Duodenal mucosa (tissue), 2 donors: ENCODE measurements around the gene PXMP2.

Source experiments
- H3K27ac ChIP-seq: one replicate; pipeline ENCODE4 v1.7.0; 2013; ENCODE audit warnings: low read depth, low read length
- H3K27me3 ChIP-seq, 2 donors: one replicate each; pipeline ENCODE4 v1.7.0; 2013; ENCODE audit warnings: low read length in 2 of 2, control low read depth in 1 of 2; ENCODE audit not compliant: insufficient read depth in 2 of 2, control insufficient read depth in 1 of 2
- H3K36me3 ChIP-seq, 2 donors: one replicate each; pipeline ENCODE4 v1.7.0; 2013; ENCODE audit warnings: low read length in 2 of 2, control low read depth in 1 of 2; ENCODE audit not compliant: insufficient read depth in 2 of 2, control insufficient read depth in 1 of 2
- H3K4me1 ChIP-seq, 2 donors: one replicate each; pipeline ENCODE4 v1.7.0; 2013; ENCODE audit warnings: low read length in 2 of 2, control low read depth in 1 of 2; ENCODE audit not compliant: insufficient read depth in 2 of 2, control insufficient read depth in 1 of 2
- H3K4me3 ChIP-seq, 2 donors: one replicate each; pipeline ENCODE4 v1.7.0; 2013; ENCODE audit warnings: low read length in 2 of 2, low read depth in 1 of 2
- H3K9ac ChIP-seq, 2 donors: one replicate each; pipeline ENCODE4 v1.7.0; 2013; ENCODE audit warnings: low read length in 2 of 2, low read depth in 1 of 2
- H3K9me3 ChIP-seq, 2 donors: one replicate each; pipeline ENCODE4 v1.7.0; 2013; ENCODE audit warnings: low read length in 2 of 2, control low read depth in 1 of 2; ENCODE audit not compliant: control insufficient read depth in 1 of 2

PXMP2 gene

DNA sequence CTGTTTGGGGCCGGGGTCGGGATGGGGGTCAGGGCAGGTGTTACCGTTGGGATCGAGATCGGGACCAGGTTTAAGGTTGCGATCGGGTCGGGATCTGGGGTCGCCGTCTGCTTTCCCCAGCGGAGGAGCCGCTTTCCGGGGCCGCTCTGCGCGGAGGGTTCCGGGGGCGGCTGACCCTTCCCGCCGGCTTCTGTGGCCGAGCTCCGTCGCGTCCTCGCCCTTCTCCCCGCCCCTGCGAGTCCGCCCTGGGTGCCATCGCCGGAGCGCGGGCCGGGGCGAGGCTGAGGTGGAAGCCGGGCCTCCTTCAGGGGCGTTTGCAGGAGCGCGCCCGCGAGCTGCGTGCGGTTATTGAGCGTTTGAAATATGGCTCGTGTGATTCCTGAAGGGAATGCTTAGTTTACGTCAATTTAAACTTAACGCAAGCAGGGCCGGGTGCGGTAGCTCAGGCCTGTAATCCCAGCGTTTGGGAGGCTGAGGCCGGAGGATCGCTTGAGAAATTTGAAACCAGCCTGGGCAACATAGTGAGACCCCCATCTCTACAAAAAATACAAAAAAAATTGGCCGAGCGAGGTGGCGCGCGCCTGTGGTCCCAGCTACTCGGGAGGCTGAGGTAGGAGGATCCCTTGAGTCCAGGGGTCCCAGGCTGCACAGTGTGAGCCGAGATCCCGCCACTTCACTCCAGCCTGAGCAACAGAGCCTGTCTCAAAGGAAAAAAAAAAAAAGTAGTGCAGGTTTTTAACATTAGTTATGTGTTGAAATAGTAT is 23.9 kb downstream of the PXMP2 start:
- H3K27ac ChIP-seq: no peak overlapping the region
- no peaks in the 10 kb centered on the region for H3K27me3 ChIP-seq
- H3K9ac ChIP-seq: peak overlapping the region; percentile 54 to 69
- H3K4me3 ChIP-seq: peak overlapping the region; percentile 67 to 94
- peaks cover 0 to 6% of the 10 kb centered on the region in 2 donors for H3K4me1 ChIP-seq
- no peaks in the 10 kb centered on the region for H3K9me3 ChIP-seq
- H3K36me3 ChIP-seq: peaks cover 7 to 14% of the 10 kb centered on the region in 2 donors

DNA sequence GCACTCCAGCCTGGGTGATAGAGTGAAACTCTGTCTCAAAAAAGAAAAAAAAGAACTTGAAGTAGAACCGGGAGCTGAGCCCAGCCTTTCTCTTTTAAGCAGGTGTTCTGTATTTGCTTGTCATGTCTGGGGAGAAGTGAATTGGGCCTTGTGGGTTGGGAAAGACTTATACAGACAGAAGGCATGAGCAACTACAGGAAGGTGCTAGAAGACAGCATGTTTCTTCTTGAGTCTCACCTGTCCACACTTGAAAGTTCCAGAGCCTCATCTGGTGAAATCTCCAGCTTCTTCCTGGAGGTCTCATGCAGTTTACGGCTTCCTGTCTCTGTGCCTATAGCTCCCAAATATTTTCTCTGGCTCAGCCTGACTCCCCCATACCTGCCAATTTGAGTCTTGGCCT is 25.7 kb downstream of the PXMP2 start:
- Histone ChIP-seq H3K36me3 (peaks cover 3 to 18% of the 10 kb centered on the region in 2 donors), H3K27ac (no peak overlapping the region), H3K9me3 (no peaks in the 10 kb centered on the region), H3K4me1 (peaks cover 0 to 6% of the 10 kb centered on the region in 2 donors), H3K27me3 (no peaks in the 10 kb centered on the region), H3K9ac (no peak overlapping the region), H3K4me3 (no peak overlapping the region)

DNA sequence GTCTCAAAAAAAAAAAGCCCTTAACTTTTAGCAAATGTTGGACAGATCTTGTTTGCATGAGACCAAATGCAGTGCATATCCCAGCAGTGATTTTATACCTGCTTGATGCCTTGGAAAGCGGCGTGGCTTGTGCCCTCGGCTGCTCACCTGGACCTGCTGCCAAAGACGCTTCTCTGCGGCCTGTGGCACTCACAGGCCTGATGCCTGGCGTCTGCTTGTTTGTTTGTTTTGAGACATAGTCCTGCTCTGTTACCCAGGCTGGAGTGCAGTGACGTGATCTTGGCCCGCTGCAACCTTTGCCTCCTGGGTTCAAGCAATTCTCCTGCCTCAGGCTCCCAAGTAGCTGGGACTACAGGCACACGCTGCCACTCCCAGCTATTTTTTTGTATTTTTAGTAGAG is 28.5 kb downstream of the PXMP2 start:
- peaks cover 11 to 39% of the 10 kb centered on the region in 2 donors for H3K36me3 ChIP-seq
- H3K9ac ChIP-seq: no peak overlapping the region
- no peak overlapping the region for H3K27ac ChIP-seq
- H3K9me3 ChIP-seq: no peaks in the 10 kb centered on the region
- H3K27me3 ChIP-seq: no peaks in the 10 kb centered on the region
- peaks cover 0 to 6% of the 10 kb centered on the region in 2 donors for H3K4me1 ChIP-seq
- no peak overlapping the region for H3K4me3 ChIP-seq

DNA sequence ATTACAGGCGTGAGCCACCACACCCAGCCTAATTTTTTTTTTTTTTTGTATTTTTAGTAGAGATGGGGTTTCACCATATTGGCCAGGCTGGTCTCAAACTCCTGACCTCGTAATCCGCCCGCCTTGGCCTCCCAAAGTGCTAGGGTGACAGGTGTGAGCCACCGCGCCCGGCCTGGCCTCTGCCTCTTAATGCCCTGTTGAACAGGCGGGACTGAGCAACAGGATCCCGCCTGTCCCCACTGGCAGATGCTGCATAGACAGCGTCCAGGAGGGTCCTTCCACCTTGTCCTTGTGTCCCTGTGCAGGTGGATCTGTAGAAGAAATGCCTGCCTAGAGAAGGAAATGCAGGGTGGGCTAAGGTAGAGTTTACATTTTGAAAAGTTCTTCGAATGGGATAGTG is 29.0 kb downstream of the PXMP2 start:
- Histone ChIP-seq H3K4me3 (no peak overlapping the region), H3K36me3 (peaks cover 14 to 44% of the 10 kb centered on the region in 2 donors)

DNA sequence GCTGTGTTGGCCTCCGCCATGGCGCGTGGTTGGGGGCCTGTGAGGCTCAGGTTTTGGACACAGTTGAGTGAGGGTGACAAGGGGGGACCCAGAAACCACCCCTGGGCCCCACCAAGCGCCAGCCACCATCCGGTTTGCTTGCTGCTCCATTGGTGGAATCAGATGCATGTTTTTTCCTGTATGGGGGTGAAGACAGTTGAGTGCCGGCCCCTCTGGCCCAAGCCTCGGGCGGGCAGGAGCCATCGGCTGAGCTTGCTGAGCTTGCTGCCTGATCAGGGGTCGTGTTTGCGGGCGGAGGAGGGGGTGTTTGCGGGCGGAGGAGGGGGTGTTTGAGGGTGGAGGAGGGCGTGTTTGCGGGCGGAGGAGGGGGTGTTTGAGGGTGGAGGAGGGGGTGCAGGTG is 29.6 kb downstream of the PXMP2 start:
- Histone ChIP-seq H3K4me1 (peaks cover 0 to under 1% of the 10 kb centered on the region in 2 donors), H3K27me3 (no peaks in the 10 kb centered on the region), H3K9me3 (no peaks in the 10 kb centered on the region), H3K9ac (no peak overlapping the region), H3K36me3 (peaks cover 17 to 49% of the 10 kb centered on the region in 2 donors), H3K27ac (no peak overlapping the region), H3K4me3 (no peak overlapping the region)

More for the DNA sequence above, 29.0 kb downstream of the PXMP2 start:
- Histone ChIP-seq H3K27ac (no peak overlapping the region), H3K27me3 (no peaks in the 10 kb centered on the region), H3K9ac (no peak overlapping the region), H3K9me3 (no peaks in the 10 kb centered on the region), H3K4me1 (peaks cover 0 to 6% of the 10 kb centered on the region in 2 donors)

DNA sequence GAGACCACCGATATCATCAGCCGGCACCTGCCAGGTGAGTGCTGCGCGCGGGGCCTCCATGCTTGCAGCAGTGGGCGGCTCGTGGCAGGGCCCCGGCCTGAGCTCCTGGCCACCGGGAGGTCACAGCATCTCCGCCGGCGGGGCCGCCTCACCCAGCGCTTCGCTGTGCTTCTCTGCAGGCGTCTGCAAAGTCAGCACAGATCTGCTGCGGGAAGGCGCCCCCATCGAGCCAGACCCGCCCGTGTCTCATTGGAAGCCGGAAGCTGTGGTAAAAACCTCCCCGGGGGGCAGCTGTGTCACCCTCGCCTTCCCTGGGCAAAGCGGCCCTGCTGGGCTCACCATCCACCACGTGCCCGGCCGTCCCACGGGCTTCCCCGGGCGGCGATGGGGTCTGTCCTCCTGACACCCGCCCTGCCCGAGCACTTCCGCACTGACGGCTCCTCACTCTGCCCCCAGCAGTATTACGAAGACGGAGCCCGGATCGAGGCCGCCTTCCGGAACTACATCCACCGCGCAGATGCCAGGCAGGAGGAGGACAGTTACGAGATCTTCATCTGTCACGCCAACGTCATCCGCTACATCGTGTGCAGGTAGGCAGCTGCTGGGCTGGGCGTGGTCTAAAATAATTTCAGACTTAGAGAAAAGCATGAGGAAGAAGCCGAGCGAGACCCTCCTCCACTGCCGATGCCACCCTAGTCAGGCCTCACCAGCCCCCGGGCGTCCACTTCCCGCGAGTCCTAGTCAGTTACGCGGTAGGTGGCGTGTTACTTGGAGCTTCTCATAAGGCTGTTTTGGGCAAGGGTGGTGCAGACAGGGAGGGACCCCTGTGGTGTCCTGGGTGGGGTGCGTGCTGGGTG is 30.4 kb downstream of the PXMP2 start:
- H3K9me3 ChIP-seq: no peaks in the 10 kb centered on the region
- peaks cover 17 to 49% of the 10 kb centered on the region in 2 donors for H3K36me3 ChIP-seq
- H3K4me1 ChIP-seq: no peaks in the 10 kb centered on the region
- H3K9ac ChIP-seq: no peak overlapping the region
- no peak overlapping the region for H3K27ac ChIP-seq
- no peaks in the 10 kb centered on the region for H3K27me3 ChIP-seq
- no peak overlapping the region for H3K4me3 ChIP-seq

DNA sequence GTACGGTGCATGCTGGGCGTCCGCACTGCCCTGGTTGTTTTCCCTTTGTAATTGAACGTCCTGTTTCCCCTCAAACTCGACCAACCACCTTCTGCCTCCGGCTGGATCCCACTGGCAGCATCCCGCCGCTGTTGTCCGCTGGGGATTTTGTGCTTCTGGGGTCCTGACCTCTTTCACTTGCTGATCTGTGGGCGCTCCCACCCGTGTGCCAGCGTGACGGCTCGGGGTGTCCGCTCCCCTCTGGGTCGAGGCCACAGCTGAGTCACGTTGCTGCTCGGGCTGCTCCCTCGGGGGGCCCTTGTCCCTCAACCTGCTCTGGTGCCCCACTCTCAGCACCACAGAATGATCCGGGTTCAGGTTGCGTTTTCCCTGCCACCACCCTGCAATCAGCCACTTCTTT is 31.3 kb downstream of the PXMP2 start:
- H3K36me3 ChIP-seq: peaks cover 17 to 57% of the 10 kb centered on the region in 2 donors

DNA sequence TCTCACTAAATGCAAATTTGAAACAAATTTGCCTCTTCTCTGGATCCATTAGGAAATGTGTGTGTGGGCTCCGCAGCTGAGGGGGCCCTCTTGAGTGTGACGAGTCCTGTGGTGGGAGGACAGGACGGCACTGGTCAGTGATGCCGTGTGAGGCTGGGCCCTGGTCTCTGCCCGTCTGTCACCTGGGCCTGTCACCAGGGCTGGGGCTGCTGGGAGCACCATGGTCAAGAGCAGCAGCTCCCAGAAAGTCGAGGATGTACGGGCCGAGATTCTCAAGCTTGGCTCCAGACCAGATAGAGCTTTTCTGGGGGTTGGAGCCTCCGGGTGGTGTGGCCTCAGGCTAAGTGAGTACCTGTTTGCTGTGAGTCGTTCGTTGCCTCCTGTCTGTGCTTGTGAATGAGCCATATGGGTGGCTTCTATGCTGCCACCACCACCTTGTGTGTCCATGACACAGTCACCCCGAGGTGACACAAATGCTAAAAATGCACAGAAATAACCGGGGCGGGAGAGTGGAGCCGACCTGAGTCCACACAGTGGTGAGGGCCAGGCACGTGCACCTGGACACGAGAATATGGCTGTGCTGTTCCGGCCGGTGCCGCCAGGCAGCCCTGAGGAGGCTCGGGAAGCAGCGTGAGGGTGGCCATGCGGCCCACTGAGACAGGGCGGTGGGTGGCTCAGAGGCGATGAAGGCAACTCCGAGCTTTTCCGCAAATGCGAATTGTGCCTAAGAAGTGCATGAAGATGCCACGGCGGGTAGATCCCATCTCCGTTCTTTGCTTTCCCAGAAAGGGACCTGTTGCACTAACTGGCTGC is 32.0 kb downstream of the PXMP2 start:
- Histone ChIP-seq H3K27me3 (no peaks in the 10 kb centered on the region), H3K9me3 (no peaks in the 10 kb centered on the region), H3K9ac (no peak overlapping the region), H3K4me1 (no peaks in the 10 kb centered on the region), H3K36me3 (peaks cover 17 to 63% of the 10 kb centered on the region in 2 donors), H3K4me3 (no peak overlapping the region), H3K27ac (no peak overlapping the region)

More for the DNA sequence above, 31.3 kb downstream of the PXMP2 start:
- Histone ChIP-seq H3K9ac (no peak overlapping the region), H3K9me3 (no peaks in the 10 kb centered on the region), H3K4me1 (no peaks in the 10 kb centered on the region), H3K4me3 (no peak overlapping the region), H3K27me3 (no peaks in the 10 kb centered on the region), H3K27ac (no peak overlapping the region)

DNA sequence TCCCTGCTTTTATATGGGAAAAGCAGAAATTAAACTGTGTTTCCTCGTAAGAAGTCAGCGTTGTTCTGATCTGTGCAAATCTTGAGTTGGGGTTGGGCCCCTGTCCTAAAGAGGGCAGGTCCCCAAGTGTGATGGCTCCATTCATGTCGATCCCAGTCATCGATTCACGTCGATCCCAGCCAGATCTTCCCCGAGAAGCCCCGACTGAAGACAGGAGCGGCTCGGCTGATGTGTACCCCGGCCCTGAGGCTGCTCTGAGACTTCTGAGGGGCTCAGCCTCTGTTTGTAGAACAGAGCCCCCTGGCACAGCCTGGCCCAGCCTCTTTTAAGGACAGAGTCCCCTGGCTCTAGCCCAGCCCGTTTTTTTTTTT is 32.6 kb downstream of the PXMP2 start:
- Histone ChIP-seq H3K4me3 (no peak overlapping the region), H3K9me3 (no peaks in the 10 kb centered on the region), H3K9ac (no peak overlapping the region), H3K36me3 (peaks cover 23 to 65% of the 10 kb centered on the region in 2 donors), H3K27ac (no peak overlapping the region), H3K27me3 (no peaks in the 10 kb centered on the region), H3K4me1 (no peaks in the 10 kb centered on the region)
